MCF 10A (cell line): Measurements from ENCODE around the gene ZNF22. TPM values are rescaled to one million over a fixed set of nuclear protein-coding genes. Genes with fewer than 3 reads are reported as not detected.

Experiments used
- BruUV-seq: library from RNA; stranded (reverse); fragments of 400-500 nt; replicated peaks from 2 replicates; lab custom pipeline; 2021; lab: Mats Ljungman, UMichigan
- CTCF ChIA-PET: fragments of 300-600 bp; sonication (Branson Sonifier 250); formaldehyde crosslinking; extraction: SDS; loops from one replicate; lab custom pipeline; 2021; ENCODE audit warnings: antibody characterized with exemption, inconsistent platforms; lab: Yijun Ruan, JAX
- POLR2A ChIA-PET: fragments of 300-600, 350-650 bp; sonication (Branson Sonifier 250); formaldehyde crosslinking; extraction: SDS; loops from one replicate; lab custom pipeline; 2020; ENCODE audit warnings: antibody characterized with exemption, inconsistent platforms; lab: Yijun Ruan, JAX
- DNase-seq: peaks from one replicate; pipeline ENCODE4 v3.0.0-alpha.2; 2018; ENCODE audit not compliant: unreplicated experiment
- H3K27ac Mint-ChIP-seq: one replicate; pipeline ENCODE4 v1.8.0; 2022; ENCODE audit warnings: mild to moderate bottlenecking, low read depth, mixed read lengths; ENCODE audit not compliant: unreplicated experiment
- H3K27me3 Mint-ChIP-seq: one replicate; pipeline ENCODE4 v1.8.0; 2022; ENCODE audit warnings: mixed read lengths; ENCODE audit not compliant: insufficient read depth, unreplicated experiment
- H3K36me3 Mint-ChIP-seq: one replicate; pipeline ENCODE4 v1.8.0; 2022; ENCODE audit warnings: mild to moderate bottlenecking, moderate library complexity, mixed read lengths; ENCODE audit not compliant: insufficient read depth, unreplicated experiment
- H3K4me1 Mint-ChIP-seq: one replicate; pipeline ENCODE4 v1.8.0; 2022; ENCODE audit warnings: mixed read lengths; ENCODE audit not compliant: insufficient read depth, unreplicated experiment
- H3K4me3 Mint-ChIP-seq: one replicate; pipeline ENCODE4 v1.8.0; 2022; ENCODE audit warnings: mild to moderate bottlenecking, moderate library complexity, mixed read lengths; ENCODE audit not compliant: unreplicated experiment
- H3K9me3 Mint-ChIP-seq: one replicate; pipeline ENCODE4 v1.8.0; 2022; ENCODE audit warnings: mixed read lengths; ENCODE audit not compliant: unreplicated experiment
- intact Hi-C: fragments of 100-400 bp; cut with micrococcal nuclease; formaldehyde crosslinking; loops from 2 replicates; pipeline ENCODE4 v1.14.1; 2022
- total RNA-seq: library from RNA; stranded (reverse); gene quantifications from 2 replicates; pipeline ENCODE4 v1.2.3, GENCODE V29; 2022
- TF ChIP-seq, protein P1 (sequence below): fragments of 200-600 bp; IDR thresholded peaks from one replicate; pipeline ENCODE4 v1.8.0; 2022; ENCODE audit warnings: antibody characterized with exemption, mild to moderate bottlenecking; ENCODE audit not compliant: unreplicated experiment

Gene ZNF22
- total RNA-seq, 1 experiment from 2014 or later, result 8.5 TPM

DNA sequence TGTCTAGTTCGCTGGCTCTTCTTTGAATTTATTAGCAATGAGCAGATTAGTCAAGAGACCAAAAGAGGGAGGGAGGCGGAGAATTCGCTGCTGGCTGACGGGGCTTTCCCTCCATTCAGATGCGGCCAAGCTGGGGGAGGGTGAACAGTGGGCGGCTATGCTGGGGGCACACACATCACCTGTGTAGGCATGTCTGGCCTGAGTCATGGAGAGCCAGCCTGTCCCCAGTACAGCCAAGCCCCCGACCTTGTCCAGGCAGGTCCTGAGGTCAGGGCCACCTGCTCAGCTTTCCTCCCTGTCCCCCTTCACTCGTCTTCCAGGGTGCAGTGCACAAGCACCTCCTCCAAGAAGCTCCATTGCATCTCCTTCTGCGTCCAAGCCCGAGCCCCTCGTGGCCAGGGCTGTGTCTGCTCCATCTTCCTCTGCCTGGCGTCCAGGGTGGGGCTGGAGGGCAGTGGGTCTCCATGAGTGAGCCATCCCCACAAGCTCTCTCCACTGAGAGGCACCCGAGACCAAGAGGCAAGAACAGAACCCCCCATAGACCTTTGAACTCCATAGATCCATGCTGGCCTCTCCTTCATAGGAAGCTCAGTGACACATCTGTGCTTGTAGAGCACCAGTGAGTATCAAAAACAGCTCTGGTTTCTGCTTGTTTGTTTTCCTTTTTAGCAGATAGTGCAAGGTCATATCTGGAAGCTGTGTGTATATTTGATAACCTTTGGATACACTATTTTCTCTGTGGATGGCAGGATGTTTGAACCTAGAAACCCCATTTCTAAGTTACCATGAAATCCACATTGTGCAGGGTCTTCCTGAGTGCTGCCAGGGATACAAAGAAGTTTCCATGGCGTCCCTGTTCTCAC, 20.2 kb upstream of the ZNF22 start:
- H3K4me1 Mint-ChIP-seq, result peaks cover 43% of the 10 kb centered on the region
- ChIA-PET POLR2A (interaction anchor here (0.6 to 1.2 kb wide), 4 partner anchors 15 to 459 kb away, joined by 3 to 5 read pairs (median 4); partner anchors contain the start of gene ZNF22), CTCF (interaction anchor here (0.6 to 4.2 kb wide), 8 partner anchors 13 to 1193 kb away, joined by 3 to 22 read pairs (median 3); no protein-coding TSS in a partner anchor)
- peak; percentile 19 for DNase-seq
- H3K36me3 Mint-ChIP-seq, result peaks cover 6% of the 10 kb centered on the region
- TF ChIP-seq, protein P1, sequence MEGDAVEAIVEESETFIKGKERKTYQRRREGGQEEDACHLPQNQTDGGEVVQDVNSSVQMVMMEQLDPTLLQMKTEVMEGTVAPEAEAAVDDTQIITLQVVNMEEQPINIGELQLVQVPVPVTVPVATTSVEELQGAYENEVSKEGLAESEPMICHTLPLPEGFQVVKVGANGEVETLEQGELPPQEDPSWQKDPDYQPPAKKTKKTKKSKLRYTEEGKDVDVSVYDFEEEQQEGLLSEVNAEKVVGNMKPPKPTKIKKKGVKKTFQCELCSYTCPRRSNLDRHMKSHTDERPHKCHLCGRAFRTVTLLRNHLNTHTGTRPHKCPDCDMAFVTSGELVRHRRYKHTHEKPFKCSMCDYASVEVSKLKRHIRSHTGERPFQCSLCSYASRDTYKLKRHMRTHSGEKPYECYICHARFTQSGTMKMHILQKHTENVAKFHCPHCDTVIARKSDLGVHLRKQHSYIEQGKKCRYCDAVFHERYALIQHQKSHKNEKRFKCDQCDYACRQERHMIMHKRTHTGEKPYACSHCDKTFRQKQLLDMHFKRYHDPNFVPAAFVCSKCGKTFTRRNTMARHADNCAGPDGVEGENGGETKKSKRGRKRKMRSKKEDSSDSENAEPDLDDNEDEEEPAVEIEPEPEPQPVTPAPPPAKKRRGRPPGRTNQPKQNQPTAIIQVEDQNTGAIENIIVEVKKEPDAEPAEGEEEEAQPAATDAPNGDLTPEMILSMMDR, result no peak
- peak overlapping the region; percentile 21 for H3K4me3 Mint-ChIP-seq
- intact Hi-C loops, result loop anchor here (2.0 kb wide), 1 partner anchor 20 kb away; the partner anchor contains the start of gene ZNF22
- no peaks in the 10 kb centered on the region for H3K9me3 Mint-ChIP-seq
- peak overlapping the region; percentile 81 for H3K27ac Mint-ChIP-seq
- no TSS peak for BruUV-seq
- H3K27me3 Mint-ChIP-seq, result no peaks in the 10 kb centered on the region

DNA sequence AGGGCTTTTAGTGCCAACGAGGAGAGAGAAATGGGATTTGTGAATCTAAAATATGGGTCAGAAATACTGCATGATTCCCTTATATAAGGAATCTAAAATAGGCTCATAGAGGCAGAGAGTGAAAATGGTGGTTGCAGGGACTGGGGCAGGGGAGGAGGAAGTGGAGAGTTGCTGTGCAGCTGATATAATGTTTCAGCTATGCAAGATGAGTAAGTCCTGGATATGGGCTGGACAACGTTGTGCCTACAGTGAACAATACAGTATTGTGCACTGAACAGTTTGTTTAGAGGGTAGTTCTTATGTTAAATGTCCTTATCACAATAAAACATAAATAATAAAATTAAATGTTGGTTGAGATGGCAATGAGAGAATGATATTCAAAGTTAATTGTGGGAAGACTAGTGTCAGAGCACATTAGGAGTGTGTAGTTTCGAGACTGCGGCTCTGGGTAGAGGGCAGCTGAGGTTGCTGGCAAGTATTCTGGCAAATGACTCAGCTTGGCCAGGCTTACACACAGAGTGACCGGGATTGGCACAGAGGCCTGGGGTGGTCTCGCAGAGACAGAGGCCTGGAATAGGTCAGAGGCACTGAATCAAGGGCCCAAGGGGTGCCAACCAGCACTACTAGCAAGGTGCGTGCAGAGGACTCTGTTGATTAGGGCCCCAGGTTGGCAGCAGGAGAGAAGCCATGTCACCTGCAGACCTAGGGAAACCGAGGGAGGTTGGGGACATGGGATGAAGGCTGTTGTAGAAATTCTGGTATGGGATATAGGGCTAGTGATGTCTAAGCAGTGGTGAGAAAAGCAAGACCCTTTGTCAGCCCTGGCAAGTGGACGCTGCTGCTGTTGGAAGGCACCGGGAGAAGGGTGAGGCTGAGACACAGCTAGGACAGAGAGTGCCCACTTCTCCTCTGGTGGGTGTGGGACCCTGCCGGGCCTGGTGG, 19.3 kb upstream of the ZNF22 start:
- Mint-ChIP-seq H3K27me3 (no peaks in the 10 kb centered on the region), H3K27ac (peak overlapping the region; percentile 81), H3K36me3 (peaks cover 6% of the 10 kb centered on the region), H3K4me1 (peaks cover 36% of the 10 kb centered on the region), H3K9me3 (no peaks in the 10 kb centered on the region), H3K4me3 (peak overlapping the region; percentile 21)
- ChIA-PET POLR2A (interaction anchor here (0.6 to 1.2 kb wide), 4 partner anchors 14 to 458 kb away, joined by 3 to 5 read pairs (median 4); partner anchors contain the start of gene ZNF22), CTCF (interaction anchor here (0.7 to 1.9 kb wide), 5 partner anchors 12 to 1194 kb away, joined by 3 to 9 read pairs (median 3); no protein-coding TSS in a partner anchor)
- DNase-seq, result peak; percentile 78
- no TSS peak for BruUV-seq
- TF ChIP-seq, protein P1, result no peak
- intact Hi-C loops, result loop anchor here (2.0 kb wide), 1 partner anchor 19 kb away; the partner anchor contains the start of gene ZNF22

DNA sequence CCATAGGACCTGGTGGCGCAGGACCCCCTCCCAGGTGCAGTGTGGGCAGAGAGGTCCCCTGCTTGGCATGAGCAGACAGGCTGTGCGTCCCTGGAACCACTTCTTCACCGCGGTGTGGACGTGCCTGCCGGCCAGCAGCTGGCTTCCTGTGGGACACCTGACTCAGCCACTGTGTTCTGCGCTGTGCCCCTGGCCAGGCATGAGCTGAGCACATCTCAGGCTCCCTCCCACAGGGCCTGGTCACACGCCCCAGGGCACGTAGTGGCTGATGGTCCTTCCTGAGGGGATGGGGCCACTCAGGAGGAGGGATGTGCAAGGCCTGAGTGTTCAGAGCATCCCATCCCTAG, 18.6 kb upstream of the ZNF22 start:
- Mint-ChIP-seq H3K27ac (peak overlapping the region; percentile 81), H3K27me3 (no peaks in the 10 kb centered on the region), H3K9me3 (no peaks in the 10 kb centered on the region), H3K4me3 (no peak overlapping the region), H3K4me1 (peaks cover 32% of the 10 kb centered on the region), H3K36me3 (peaks cover 6% of the 10 kb centered on the region)
- DNase-seq, result peak; percentile 53
- intact Hi-C loops, result no loop called here
- TF ChIP-seq, protein P1, result no peak
- ChIA-PET POLR2A (no interaction called here), CTCF (interaction anchor here (0.8 kb wide), 1 partner anchor 13 kb away, joined by 4 read pairs; no protein-coding TSS in a partner anchor)
- BruUV-seq, result no TSS peak
